IMR-90 (cell line): ENCODE results near the gene PLCB4.

Experiments used
- BHLHE40 ChIP-seq: fragments of 150-350 bp; IDR thresholded peaks from 2 replicates; pipeline ENCODE4 v1.6.1; 2016; ENCODE audit warnings: mild to moderate bottlenecking, low read depth, low read length
- CEBPB ChIP-seq: IDR thresholded peaks from 2 replicates; pipeline ENCODE4 v1.6.1; 2012; ENCODE audit warnings: low read depth, low read length, improper control_type of control experiment
- CTCF ChIP-seq: conservative IDR thresholded peaks from 2 replicates; pipeline ENCODE4 v1.5.1; 2012; ENCODE audit warnings: mild to moderate bottlenecking, low read depth, low read length, improper control_type of control experiment
- ELK1 ChIP-seq: fragments of 150-350 bp; IDR thresholded peaks from 2 replicates; pipeline ENCODE4 v1.6.1; 2016; ENCODE audit warnings: low read depth, mild to moderate bottlenecking, low read length, moderate library complexity, borderline replicate concordance
- FOS ChIP-seq: fragments of 150-350 bp; IDR thresholded peaks from 2 replicates; pipeline ENCODE4 v1.6.1; 2016; ENCODE audit warnings: low read depth, low read length
- MAFK ChIP-seq: IDR thresholded peaks from 2 replicates; pipeline ENCODE4 v1.6.1; 2012; ENCODE audit warnings: low read depth, low read length, improper control_type of control experiment
- MXI1 ChIP-seq: IDR thresholded peaks from 2 replicates; pipeline ENCODE4 v1.6.1; 2012; ENCODE audit warnings: low read depth, mild to moderate bottlenecking, low read length, moderate library complexity, borderline replicate concordance
- POLR2A ChIP-seq: IDR thresholded peaks from 2 replicates; pipeline ENCODE4 v1.6.1; 2012; ENCODE audit warnings: mild to moderate bottlenecking, low read depth, low read length
- RAD21 ChIP-seq: IDR thresholded peaks from 2 replicates; pipeline ENCODE4 v1.6.1; 2012; ENCODE audit warnings: low read length, improper control_type of control experiment
- RCOR1 ChIP-seq: IDR thresholded peaks from 2 replicates; pipeline ENCODE4 v1.6.1; 2012; ENCODE audit warnings: mild to moderate bottlenecking, low read length, improper control_type of control experiment; ENCODE audit not compliant: insufficient replicate concordance
- RFX5 ChIP-seq: IDR thresholded peaks from 2 replicates; pipeline ENCODE4 v1.8.0; 2012; ENCODE audit warnings: low read depth, mild to moderate bottlenecking, low read length, moderate library complexity
- SMC3 ChIP-seq: fragments of 150-350 bp; IDR thresholded peaks from 2 replicates; pipeline ENCODE4 v1.6.1; 2016; ENCODE audit warnings: low read depth, mild to moderate bottlenecking, antibody characterized with exemption, low read length, moderate library complexity

GRCh38 chr20:9156529-9157280, 87.8 kb downstream of the PLCB4 start:
- TF ChIP-seq CTCF: no peak
- no peak for TF ChIP-seq FOS
- no peak for TF ChIP-seq ELK1
- TF ChIP-seq MXI1: no peak
- TF ChIP-seq BHLHE40: no peak
- no peak for TF ChIP-seq POLR2A
- TF ChIP-seq RFX5: no peak
- TF ChIP-seq SMC3: no peak
- TF ChIP-seq MAFK: no peak
- peak; percentile 50; the same call in 1 of the 2 replicates for TF ChIP-seq CEBPB
- TF ChIP-seq RAD21: no peak
- TF ChIP-seq RCOR1: no peak
